K562 (cell line): ENCODE measurements around the gene IQCM. TPM values are rescaled to one million over a fixed set of nuclear protein-coding genes. Genes with fewer than 3 reads are reported as not detected.

Experiments used
- ATAC-seq: fragments of 200-7000 bp; cut with Tn5 transposase; 3 replicates; pipeline ENCODE4 v1.9.1; 2020; ENCODE audit warnings: moderate library complexity
- BruUV-seq: library from RNA; stranded (reverse); fragments of 400-500 nt; replicated peaks from 2 replicates; lab custom pipeline; 2021; lab: Mats Ljungman, UMichigan
- CTCF ChIA-PET: fragments of 300-600 bp; formaldehyde crosslinking; extraction: SDS; loops from one replicate; lab custom pipeline; 2021; ENCODE audit warnings: low intra/inter-chr PET ratio; lab: Yijun Ruan, JAX
- POLR2A ChIA-PET: fragments of 300-600, 350-650 bp; sonication (Branson Sonifier 250); formaldehyde crosslinking; extraction: SDS; loops from one replicate; lab custom pipeline; 2021; ENCODE audit warnings: antibody characterized with exemption, inconsistent platforms; lab: Yijun Ruan, JAX
- DNase-seq, 4 experiments: peaks; one replicate each; pipeline versions ENCODE4 v3.0.0 to v3.0.0-alpha.2; 2011 to 2018; ENCODE audit warnings: low spot score in 3 of 4, mixed read lengths in 3 of 4; ENCODE audit errors: extremely low read depth in 1 of 4
- FAIRE-seq: peaks from 2 replicates; lab custom pipeline; 2011; peaks lifted over from hg19 to GRCh38; lab: Jason Lieb, UNC
- H2AFZ ChIP-seq: 2 replicates; pipeline ENCODE4 v1.6.0; 2011; ENCODE audit warnings: low read depth, low read length, control low read depth, inconsistent platforms
- H3K27ac ChIP-seq: fragments of 200-600 bp; 3 replicates; pipeline ENCODE4 v1.8.0; 2011; ENCODE audit warnings: low read depth, mild to moderate bottlenecking, control low read depth, inconsistent platforms, low read length, moderate library complexity, mixed read lengths; ENCODE audit errors: extremely low read depth
- H3K27me3 ChIP-seq, 2 experiments: fragments of 300-600 bp in 1 of 2; 2 replicates in 1 of 2; 3 replicates in 1 of 2; pipeline versions ENCODE4 v1.6.0 to v1.8.0; 2011; ENCODE audit warnings: inconsistent platforms in 2 of 2, low read length in 2 of 2, mild to moderate bottlenecking in 1 of 2, mixed read lengths in 1 of 2, moderate library complexity in 1 of 2; ENCODE audit not compliant: control insufficient read depth in 2 of 2, insufficient read depth in 2 of 2
- H3K36me3 ChIP-seq: fragments of 300-600 bp; 3 replicates; pipeline ENCODE4 v1.8.0; 2011; ENCODE audit warnings: mild to moderate bottlenecking, low read length, inconsistent platforms; ENCODE audit not compliant: control insufficient read depth, insufficient read depth
- H3K4me1 ChIP-seq, 2 experiments: fragments of 200-600 bp in 1 of 2; replicated peaks in 1 of 2; 2 replicates in 1 of 2; 3 replicates in 1 of 2; pipeline versions ENCODE4 v1.5.1 to v1.8.0; 2011; ENCODE audit warnings: inconsistent platforms in 2 of 2, low read length in 2 of 2, mild to moderate bottlenecking in 1 of 2, mixed read lengths in 1 of 2, moderate library complexity in 1 of 2; ENCODE audit not compliant: control insufficient read depth in 2 of 2, insufficient read depth in 2 of 2
- H3K4me2 ChIP-seq: 2 replicates; pipeline ENCODE4 v1.6.1; 2011; ENCODE audit warnings: low read length, control low read depth, inconsistent platforms, mixed read lengths; ENCODE audit not compliant: insufficient read depth
- H3K4me3 ChIP-seq: fragments of 200-600 bp; sonication (generic), shearing (Covaris generic); 2 replicates; pipeline ENCODE4 v1.5.1; 2016; ENCODE audit warnings: control low read depth, inconsistent platforms
- H3K79me2 ChIP-seq: fragments of 200-600 bp; 3 replicates; pipeline ENCODE4 v1.8.0; 2011; ENCODE audit warnings: low read length, inconsistent platforms; ENCODE audit not compliant: control insufficient read depth, insufficient read depth
- H3K9ac ChIP-seq, 2 experiments: 2 replicates each; pipeline versions ENCODE4 v1.6.0 to v1.6.1; 2011; ENCODE audit warnings: low read depth in 2 of 2, low read length in 2 of 2, control low read depth in 1 of 2, inconsistent platforms in 1 of 2, mild to moderate bottlenecking in 1 of 2, mixed read lengths in 1 of 2; ENCODE audit not compliant: insufficient read depth in 1 of 2
- H3K9me1 ChIP-seq: one replicate; pipeline ENCODE4 v1.6.0; 2011; ENCODE audit warnings: inconsistent platforms, mild to moderate bottlenecking, low read length, moderate library complexity; ENCODE audit not compliant: control insufficient read depth, insufficient read depth
- H3K9me3 ChIP-seq: replicated peaks from 2 replicates; pipeline ENCODE4 v1.5.1; 2011; ENCODE audit warnings: low read depth, low read length, inconsistent platforms; ENCODE audit not compliant: control insufficient read depth, insufficient read depth
- H4K20me1 ChIP-seq: replicated peaks from 2 replicates; pipeline ENCODE4 v1.6.1; 2011; ENCODE audit warnings: low read length, inconsistent platforms, mixed read lengths; ENCODE audit not compliant: control insufficient read depth, insufficient read depth
- BACH1 ChIP-seq: fragments of 200-800 bp; sonication (Bioruptor generic); IDR thresholded peaks from 2 replicates; pipeline ENCODE4 v1.6.1; 2016; ENCODE audit warnings: missing genetic modification characterization, missing compliant biosample characterization
- DACH1 ChIP-seq: fragments of 450-650 bp; IDR thresholded peaks from 2 replicates; pipeline ENCODE4 v1.6.1; 2018; ENCODE audit not compliant: partially characterized antibody
- GATAD2B ChIP-seq: fragments of 450-650 bp; IDR thresholded peaks from 2 replicates; pipeline ENCODE4 v1.6.1; 2017; ENCODE audit warnings: mild to moderate bottlenecking, borderline replicate concordance
- KLF6 ChIP-seq: fragments of 250-450 bp; sonication (Bioruptor Pico); IDR thresholded peaks from 2 replicates; pipeline ENCODE4 v1.4.0; 2020; ENCODE audit warnings: mild to moderate bottlenecking, moderate library complexity, borderline replicate concordance
- MITF ChIP-seq: IDR thresholded peaks from 2 replicates; pipeline ENCODE4 v1.6.1; 2014; ENCODE audit warnings: antibody characterized with exemption
- TAL1 ChIP-seq: fragments of 450-650 bp; IDR thresholded peaks from 2 replicates; pipeline ENCODE4 v1.6.1; 2016; ENCODE audit warnings: mild to moderate bottlenecking
- ZBTB7A ChIP-seq: IDR thresholded peaks from 2 replicates; pipeline ENCODE4 v1.6.1; 2011; ENCODE audit warnings: low read depth, mild to moderate bottlenecking, low read length, moderate library complexity, borderline replicate concordance; ENCODE audit not compliant: control insufficient read depth
- ZNF717 ChIP-seq: fragments of 250-450 bp; sonication (Bioruptor Pico); IDR thresholded peaks from 2 replicates; pipeline ENCODE4 v1.5.0; 2021
- ZZZ3 ChIP-seq: fragments of 450-650 bp; IDR thresholded peaks from 2 replicates; pipeline ENCODE4 v1.6.1; 2016; ENCODE audit warnings: antibody characterized with exemption, mild to moderate bottlenecking, moderate library complexity
- WGBS: fragments of 100-300 bp; shearing (Covaris generic); methylation state at CpG from one replicate; pipeline ENCODE4 v1.1.6; 2016; ENCODE audit warnings: low coverage, mixed read lengths; ENCODE audit not compliant: insufficient coverage; ENCODE audit errors: missing lambda C conversion rate; 5-methylcytosine and 5-hydroxymethylcytosine counted together
- in situ Hi-C: fragments of 300-500 bp; cut with MboI; formaldehyde crosslinking; loops from 4 replicates; pipeline ENCODE4 v1.15.0; 2018; ENCODE audit warnings: inconsistent platforms, mixed read lengths
- intact Hi-C: fragments of 100-400 bp; cut with micrococcal nuclease; formaldehyde crosslinking; loops from 2 replicates; pipeline ENCODE4 v1.14.2; 2022
- polyA plus RNA-seq, 8 experiments: library from polyadenylated mRNA; depleted of rRNA in 4 of 8; stranded (reverse) in 5 of 8; unstranded in 3 of 8; fragments of >200 nt; fragmentation: Nextera tagmentation in 2 of 8; fragmentation: Illumina TruSeq in 1 of 8; extraction: Ambion mirVana in 2 of 8; extraction: Trizol in 1 of 8; gene quantifications; 2 replicates each; pipeline versions ENCODE4 v1.2.1 to v1.2.3, GENCODE V29; 2011 to 2014; ENCODE audit warnings: inconsistent platforms in 1 of 8, missing spikeins in 1 of 8
- total RNA-seq, 7 experiments: library from RNA; depleted of rRNA in 6 of 7; stranded (reverse); fragments of >200 nt in 6 of 7; fragmentation: Illumina TruSeq in 2 of 7; extraction: Trizol in 2 of 7; gene quantifications; 2 replicates each; pipeline versions ENCODE4 v1.2.1 to v1.2.3, GENCODE V29; 2011 to 2021; ENCODE audit warnings: low replicate concordance in 1 of 7
- TF ChIP-seq, protein P1 (sequence below): sonication (generic); formaldehyde crosslinking; IDR thresholded peaks from 2 replicates; pipeline ENCODE4 v1.8.1; 2022; ENCODE audit warnings: missing genetic modification reagents

Gene IQCM
- total and polyA plus RNA-seq, 9 of the 15 experiments (the other 6 are each of a cell fraction or from before 2014, with no cell fraction given), result not detected

- Histone ChIP-seq H3K9ac (no peak overlapping the region), H3K4me2 (no peak overlapping the region), H2AFZ (no peak overlapping the region), H3K4me3 (no peak overlapping the region), H3K9me3 (no peaks in the 10 kb centered on the region; the same call in 1 of the 2 replicates), H4K20me1 (no peaks in the 10 kb centered on the region), H3K27ac (no peak overlapping the region), H3K79me2 (no peaks in the 10 kb centered on the region), H3K27me3 (no peaks in the 10 kb centered on the region), H3K4me1 (no peaks in the 10 kb centered on the region), H3K9me1 (no peaks in the 10 kb centered on the region), H3K36me3 (no peaks in the 10 kb centered on the region)
- 0% methylated on average over 1 of the region's 1 CpG for WGBS
- FAIRE-seq (no peak), ATAC-seq (no peak), DNase-seq (no peak)
- ChIA-PET CTCF (no interaction called here), POLR2A (no interaction called here)
- no TSS peak for BruUV-seq
- in situ Hi-C loops, result no loop called here
- no peak for TF ChIP-seq ZNF717 (CRISPR knock-in tag)
- TF ChIP-seq BACH1 (tag), result no peak
- TF ChIP-seq ZBTB7A, result no peak
- TF ChIP-seq, protein P1, sequence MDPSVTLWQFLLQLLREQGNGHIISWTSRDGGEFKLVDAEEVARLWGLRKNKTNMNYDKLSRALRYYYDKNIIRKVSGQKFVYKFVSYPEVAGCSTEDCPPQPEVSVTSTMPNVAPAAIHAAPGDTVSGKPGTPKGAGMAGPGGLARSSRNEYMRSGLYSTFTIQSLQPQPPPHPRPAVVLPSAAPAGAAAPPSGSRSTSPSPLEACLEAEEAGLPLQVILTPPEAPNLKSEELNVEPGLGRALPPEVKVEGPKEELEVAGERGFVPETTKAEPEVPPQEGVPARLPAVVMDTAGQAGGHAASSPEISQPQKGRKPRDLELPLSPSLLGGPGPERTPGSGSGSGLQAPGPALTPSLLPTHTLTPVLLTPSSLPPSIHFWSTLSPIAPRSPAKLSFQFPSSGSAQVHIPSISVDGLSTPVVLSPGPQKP (CRISPR knock-in tag), result no peak
- TF ChIP-seq MITF, result no peak
- no peak for TF ChIP-seq DACH1
- TF ChIP-seq ZZZ3, result no peak
- no peak for TF ChIP-seq GATAD2B
- TF ChIP-seq KLF6 (CRISPR knock-in tag), result no peak
- no peak for TF ChIP-seq TAL1
- intact Hi-C loops, result no loop called here
These were observed 69.4 kb downstream of the IQCM start for GRCh38 chr4:149746276-149746675.
